MCF 10A (cell line): ENCODE measurements around the gene TMEM190. TPM values are rescaled to one million over a fixed set of nuclear protein-coding genes. Genes with fewer than 3 reads are reported as not detected.

Source experiments
- BruUV-seq: library from RNA; stranded (reverse); fragments of 400-500 nt; replicated peaks from 2 replicates; lab custom pipeline; 2021; lab: Mats Ljungman, UMichigan
- CTCF ChIA-PET: fragments of 300-600 bp; sonication (Branson Sonifier 250); formaldehyde crosslinking; extraction: SDS; loops from one replicate; lab custom pipeline; 2021; ENCODE audit warnings: antibody characterized with exemption, inconsistent platforms; lab: Yijun Ruan, JAX
- POLR2A ChIA-PET: fragments of 300-600, 350-650 bp; sonication (Branson Sonifier 250); formaldehyde crosslinking; extraction: SDS; loops from one replicate; lab custom pipeline; 2020; ENCODE audit warnings: antibody characterized with exemption, inconsistent platforms; lab: Yijun Ruan, JAX
- DNase-seq: peaks from one replicate; pipeline ENCODE4 v3.0.0-alpha.2; 2018; ENCODE audit not compliant: unreplicated experiment
- H3K27ac Mint-ChIP-seq: one replicate; pipeline ENCODE4 v1.8.0; 2022; ENCODE audit warnings: mild to moderate bottlenecking, low read depth, mixed read lengths; ENCODE audit not compliant: unreplicated experiment
- H3K27me3 Mint-ChIP-seq: one replicate; pipeline ENCODE4 v1.8.0; 2022; ENCODE audit warnings: mixed read lengths; ENCODE audit not compliant: insufficient read depth, unreplicated experiment
- H3K36me3 Mint-ChIP-seq: one replicate; pipeline ENCODE4 v1.8.0; 2022; ENCODE audit warnings: mild to moderate bottlenecking, moderate library complexity, mixed read lengths; ENCODE audit not compliant: insufficient read depth, unreplicated experiment
- H3K4me1 Mint-ChIP-seq: one replicate; pipeline ENCODE4 v1.8.0; 2022; ENCODE audit warnings: mixed read lengths; ENCODE audit not compliant: insufficient read depth, unreplicated experiment
- H3K4me3 Mint-ChIP-seq: one replicate; pipeline ENCODE4 v1.8.0; 2022; ENCODE audit warnings: mild to moderate bottlenecking, moderate library complexity, mixed read lengths; ENCODE audit not compliant: unreplicated experiment
- H3K9me3 Mint-ChIP-seq: one replicate; pipeline ENCODE4 v1.8.0; 2022; ENCODE audit warnings: mixed read lengths; ENCODE audit not compliant: unreplicated experiment
- intact Hi-C: fragments of 100-400 bp; cut with micrococcal nuclease; formaldehyde crosslinking; loops from 2 replicates; pipeline ENCODE4 v1.14.1; 2022
- total RNA-seq: library from RNA; stranded (reverse); gene quantifications from 2 replicates; pipeline ENCODE4 v1.2.3, GENCODE V29; 2022
- TF ChIP-seq, protein P1 (sequence below): fragments of 200-600 bp; IDR thresholded peaks from one replicate; pipeline ENCODE4 v1.8.0; 2022; ENCODE audit warnings: antibody characterized with exemption, mild to moderate bottlenecking; ENCODE audit not compliant: unreplicated experiment

Gene TMEM190
- total RNA-seq, 1 experiment from 2014 or later = 0.58 TPM

DNA sequence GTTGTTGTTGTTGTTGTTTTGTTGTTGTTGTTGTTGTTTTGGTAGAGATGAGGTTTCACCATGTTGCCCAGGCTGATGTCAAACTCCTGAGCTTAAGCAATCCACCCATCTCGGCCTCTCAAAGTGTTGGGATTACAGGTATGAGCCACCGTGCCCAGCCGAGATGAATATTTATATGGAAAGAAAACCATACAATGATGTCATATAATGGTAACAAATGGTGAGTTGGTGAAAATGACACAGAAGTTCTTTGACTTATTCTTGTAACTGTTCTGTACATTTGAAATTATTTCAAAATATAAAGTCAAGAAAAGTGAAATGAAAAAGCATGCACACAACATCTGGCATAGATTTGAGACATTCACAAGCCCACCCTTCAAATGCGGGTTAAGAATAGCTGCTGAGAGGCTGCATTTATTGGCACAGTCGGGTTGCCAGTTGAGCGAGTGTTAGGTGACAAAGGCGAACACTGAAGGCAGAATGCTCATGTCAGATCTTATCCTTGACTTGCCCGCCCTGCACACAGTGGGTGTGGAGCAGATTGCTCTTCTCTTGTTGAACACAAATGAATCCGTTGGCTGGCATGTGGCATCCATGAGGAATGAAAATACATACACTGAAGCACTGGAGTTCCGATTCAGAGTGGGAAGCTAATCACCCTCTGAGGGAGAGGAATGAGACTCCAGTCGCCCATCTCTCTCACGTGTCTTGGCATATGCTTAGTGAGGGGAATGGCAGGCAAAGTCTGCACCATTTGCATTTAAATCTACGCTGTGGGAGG lies 46.8 kb downstream of the TMEM190 start:
- Mint-ChIP-seq H3K27me3 (peaks cover 12% of the 10 kb centered on the region), H3K9me3 (no peaks in the 10 kb centered on the region), H3K27ac (no peak overlapping the region), H3K4me3 (no peak overlapping the region), H3K36me3 (no peaks in the 10 kb centered on the region), H3K4me1 (no peaks in the 10 kb centered on the region)
- intact Hi-C loops = no loop called here
- no TSS peak for BruUV-seq
- POLR2A ChIA-PET = interaction anchor here (1.0 kb wide), 1 partner anchor 14 kb away, joined by 3 read pairs; no protein-coding TSS in a partner anchor
- no peak for DNase-seq
- CTCF ChIA-PET = interaction anchor here (0.9 kb wide), 1 partner anchor 288 kb away, joined by 3 read pairs; no protein-coding TSS in a partner anchor
- TF ChIP-seq, protein P1, sequence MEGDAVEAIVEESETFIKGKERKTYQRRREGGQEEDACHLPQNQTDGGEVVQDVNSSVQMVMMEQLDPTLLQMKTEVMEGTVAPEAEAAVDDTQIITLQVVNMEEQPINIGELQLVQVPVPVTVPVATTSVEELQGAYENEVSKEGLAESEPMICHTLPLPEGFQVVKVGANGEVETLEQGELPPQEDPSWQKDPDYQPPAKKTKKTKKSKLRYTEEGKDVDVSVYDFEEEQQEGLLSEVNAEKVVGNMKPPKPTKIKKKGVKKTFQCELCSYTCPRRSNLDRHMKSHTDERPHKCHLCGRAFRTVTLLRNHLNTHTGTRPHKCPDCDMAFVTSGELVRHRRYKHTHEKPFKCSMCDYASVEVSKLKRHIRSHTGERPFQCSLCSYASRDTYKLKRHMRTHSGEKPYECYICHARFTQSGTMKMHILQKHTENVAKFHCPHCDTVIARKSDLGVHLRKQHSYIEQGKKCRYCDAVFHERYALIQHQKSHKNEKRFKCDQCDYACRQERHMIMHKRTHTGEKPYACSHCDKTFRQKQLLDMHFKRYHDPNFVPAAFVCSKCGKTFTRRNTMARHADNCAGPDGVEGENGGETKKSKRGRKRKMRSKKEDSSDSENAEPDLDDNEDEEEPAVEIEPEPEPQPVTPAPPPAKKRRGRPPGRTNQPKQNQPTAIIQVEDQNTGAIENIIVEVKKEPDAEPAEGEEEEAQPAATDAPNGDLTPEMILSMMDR = no peak

DNA sequence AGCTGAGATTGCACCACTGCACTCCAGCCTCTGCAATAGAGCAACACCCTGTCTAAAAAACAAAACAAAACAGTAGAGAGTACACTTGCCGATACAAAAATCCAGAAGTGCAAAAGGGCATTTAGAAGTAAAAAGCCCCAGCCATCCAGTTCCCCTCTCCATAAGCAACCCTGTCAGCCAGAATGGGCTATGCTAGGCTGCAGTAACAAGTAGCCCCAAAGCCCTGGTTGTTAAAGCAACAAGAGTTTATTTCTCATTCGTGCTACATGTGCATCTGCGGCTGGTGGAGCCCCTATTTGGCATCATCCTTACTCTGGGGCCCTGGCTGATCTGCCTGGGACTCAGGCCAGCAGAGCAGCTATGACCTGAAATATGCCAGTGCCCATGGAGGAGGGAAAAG lies 47.9 kb downstream of the TMEM190 start:
- intact Hi-C loops = no loop called here

DNA sequence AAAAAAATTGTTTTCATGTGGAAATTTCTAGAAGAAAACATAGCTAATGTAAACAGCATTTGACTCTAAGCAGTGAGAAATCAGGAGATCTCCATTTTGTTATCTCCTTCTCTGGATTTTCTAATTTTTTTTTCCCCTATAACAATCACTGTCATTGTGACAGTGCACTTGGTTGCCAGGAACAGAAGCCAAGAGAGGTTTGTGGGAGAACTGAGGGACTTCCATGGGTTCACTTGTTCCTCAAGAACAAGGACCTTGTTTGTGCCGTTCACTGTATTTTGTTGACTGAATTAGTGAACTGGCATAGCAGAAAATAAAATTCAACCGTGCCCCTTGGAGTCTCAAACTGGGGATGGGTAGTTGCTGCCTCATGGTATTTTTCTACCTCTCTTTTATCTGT lies 49.4 kb downstream of the TMEM190 start:
- Mint-ChIP-seq H3K27ac (no peak overlapping the region), H3K4me1 (no peaks in the 10 kb centered on the region), H3K36me3 (no peaks in the 10 kb centered on the region), H3K27me3 (peaks cover 12% of the 10 kb centered on the region), H3K9me3 (no peaks in the 10 kb centered on the region), H3K4me3 (no peak overlapping the region)
- no peak for DNase-seq
- ChIA-PET POLR2A (interaction anchor here (1.0 kb wide), 1 partner anchor 11 kb away, joined by 3 read pairs; no protein-coding TSS in a partner anchor), CTCF (interaction anchor here (0.7 to 1.6 kb wide), 2 partner anchors 41 to 174 kb away, joined by 3 to 4 read pairs; partner anchors contain the start of gene FIZ1)
- TF ChIP-seq, protein P1 = no peak
- intact Hi-C loops = no loop called here
- BruUV-seq = no TSS peak

More for the DNA sequence above, 47.9 kb downstream of the TMEM190 start:
- TF ChIP-seq, protein P1 = no peak
- no TSS peak for BruUV-seq
- no peaks in the 10 kb centered on the region for H3K36me3 Mint-ChIP-seq
- DNase-seq = no peak
- H3K27me3 Mint-ChIP-seq = peaks cover 12% of the 10 kb centered on the region
- H3K4me3 Mint-ChIP-seq = no peak overlapping the region
- no peak overlapping the region for H3K27ac Mint-ChIP-seq
- CTCF ChIA-PET = interaction anchor here (0.9 to 1.3 kb wide), 3 partner anchors 25 to 289 kb away, joined by 3 to 6 read pairs (median 3); no protein-coding TSS in a partner anchor
- no peaks in the 10 kb centered on the region for H3K9me3 Mint-ChIP-seq
- no peaks in the 10 kb centered on the region for H3K4me1 Mint-ChIP-seq
- POLR2A ChIA-PET = interaction anchor here (1.0 kb wide), 1 partner anchor 13 kb away, joined by 3 read pairs; no protein-coding TSS in a partner anchor

Other genes with a start within 250 kb of the TMEM190 start
- 32.3 and 46.8 TPM in 2 replicates for gene TNNT1, start 227.6 kb upstream of the TMEM190 start, total RNA-seq
- gene TNNI3, start 219.1 kb upstream of the TMEM190 start, total RNA-seq = 0.89 TPM in 1 of 2 replicates, not detected in the other
- 3.9 and 4.9 TPM in 2 replicates for gene DNAAF3, start 210.2 kb upstream of the TMEM190 start, total RNA-seq
- gene SYT5, start 196.5 kb upstream of the TMEM190 start, total RNA-seq = not detected in 2 replicates
- gene PTPRH, start 167.3 kb upstream of the TMEM190 start, total RNA-seq = 0.56 and 2.3 TPM in 2 replicates
- 4.2 and 4.7 TPM in 2 replicates for gene TMEM86B, start 148.1 kb upstream of the TMEM190 start, total RNA-seq
- 70.6 and 78.9 TPM in 2 replicates for gene PPP6R1, start 117.8 kb upstream of the TMEM190 start, total RNA-seq
- gene HSPBP1, start 96.7 kb upstream of the TMEM190 start, total RNA-seq = 49.2 and 53.1 TPM in 2 replicates
- gene BRSK1, start 92.8 kb upstream of the TMEM190 start, total RNA-seq = 3.8 and 5.1 TPM in 2 replicates
- gene TMEM150B, start 51.5 kb upstream of the TMEM190 start, total RNA-seq = not detected in 2 replicates
- 12.9 and 16.8 TPM in 2 replicates for gene KMT5C, start 37.0 kb upstream of the TMEM190 start, total RNA-seq
- gene COX6B2, start 22.1 kb upstream of the TMEM190 start, total RNA-seq = 0.33 and 0.93 TPM in 2 replicates
- gene GARIN5B, start 13.6 kb upstream of the TMEM190 start, total RNA-seq = not detected in 2 replicates
- 4.2 TPM in 2 replicates for gene IL11, start 6.4 kb upstream of the TMEM190 start, total RNA-seq
- gene TMEM238, start 7.5 kb downstream of the TMEM190 start, total RNA-seq = 10.6 and 14.9 TPM in 2 replicates
- 2,816 and 2,868 TPM in 2 replicates for gene RPL28, start 9.1 kb downstream of the TMEM190 start, total RNA-seq
- 331 and 345 TPM in 2 replicates for gene UBE2S, start 31.0 kb downstream of the TMEM190 start, total RNA-seq
- not detected in 2 replicates for gene SHISA7, start 66.5 kb downstream of the TMEM190 start, total RNA-seq
- gene ISOC2, start 84.8 kb downstream of the TMEM190 start, total RNA-seq = 34.3 and 59.9 TPM in 2 replicates
- gene C19orf85, start 87.9 kb downstream of the TMEM190 start, total RNA-seq = 0.23 and 0.32 TPM in 2 replicates
- gene ZNF628, start 99.8 kb downstream of the TMEM190 start, total RNA-seq = 6.2 and 12.1 TPM in 2 replicates
- gene NAT14, start 108.4 kb downstream of the TMEM190 start, total RNA-seq = 16.6 and 22.8 TPM in 2 replicates
- 0.33 and 0.59 TPM in 2 replicates for gene SSC5D, start 111.6 kb downstream of the TMEM190 start, total RNA-seq
- gene SBK2, start 160.3 kb downstream of the TMEM190 start, total RNA-seq = not detected in 2 replicates
- gene SBK3, start 168.7 kb downstream of the TMEM190 start, total RNA-seq = not detected in 2 replicates
- 11.6 and 12.6 TPM in 2 replicates for gene ZNF579, start 204.0 kb downstream of the TMEM190 start, total RNA-seq
- gene FIZ1, start 222.7 kb downstream of the TMEM190 start, total RNA-seq = 13.5 and 16.3 TPM in 2 replicates
- gene ZNF524, start 223.5 kb downstream of the TMEM190 start, total RNA-seq = 15.7 and 17.6 TPM in 2 replicates
- 12.2 and 12.7 TPM in 2 replicates for gene ZNF865, start 228.8 kb downstream of the TMEM190 start, total RNA-seq
- 2.7 and 3.1 TPM in 2 replicates for gene ZNF784, start 247.7 kb downstream of the TMEM190 start, total RNA-seq